ENCODE data around the gene DSCAM.

- TF ChIP-seq, protein P1, sequence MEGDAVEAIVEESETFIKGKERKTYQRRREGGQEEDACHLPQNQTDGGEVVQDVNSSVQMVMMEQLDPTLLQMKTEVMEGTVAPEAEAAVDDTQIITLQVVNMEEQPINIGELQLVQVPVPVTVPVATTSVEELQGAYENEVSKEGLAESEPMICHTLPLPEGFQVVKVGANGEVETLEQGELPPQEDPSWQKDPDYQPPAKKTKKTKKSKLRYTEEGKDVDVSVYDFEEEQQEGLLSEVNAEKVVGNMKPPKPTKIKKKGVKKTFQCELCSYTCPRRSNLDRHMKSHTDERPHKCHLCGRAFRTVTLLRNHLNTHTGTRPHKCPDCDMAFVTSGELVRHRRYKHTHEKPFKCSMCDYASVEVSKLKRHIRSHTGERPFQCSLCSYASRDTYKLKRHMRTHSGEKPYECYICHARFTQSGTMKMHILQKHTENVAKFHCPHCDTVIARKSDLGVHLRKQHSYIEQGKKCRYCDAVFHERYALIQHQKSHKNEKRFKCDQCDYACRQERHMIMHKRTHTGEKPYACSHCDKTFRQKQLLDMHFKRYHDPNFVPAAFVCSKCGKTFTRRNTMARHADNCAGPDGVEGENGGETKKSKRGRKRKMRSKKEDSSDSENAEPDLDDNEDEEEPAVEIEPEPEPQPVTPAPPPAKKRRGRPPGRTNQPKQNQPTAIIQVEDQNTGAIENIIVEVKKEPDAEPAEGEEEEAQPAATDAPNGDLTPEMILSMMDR (IDR thresholded peaks at IDR 0.05) = no peak
- TF ChIP-seq EP300 (IDR thresholded peaks at IDR 0.05) = no peak
- no peak for TF ChIP-seq POLR2A (IDR thresholded peaks at IDR 0.05)
Observed at GRCh38 chr21:40253112-40253511, 593.8 kb downstream of the DSCAM start.
